H9 (cell line): ENCODE measurements around the gene CPNE5. TPM values are rescaled to one million over a fixed set of nuclear protein-coding genes. Genes with fewer than 3 reads are reported as not detected.

ENCODE experiments used
- DNase-seq: peaks from one replicate; pipeline ENCODE4 v3.0.0-alpha.2; 2017
- H2AFZ ChIP-seq: one replicate; pipeline ENCODE4 v1.6.1; 2013; ENCODE audit warnings: mild to moderate bottlenecking, low read length, control low read depth, moderate library complexity
- H2AK5ac ChIP-seq: 2 replicates; pipeline ENCODE4 v1.6.1; 2013; ENCODE audit warnings: low read length, control low read depth, mixed read lengths; ENCODE audit not compliant: insufficient read length
- H2BK120ac ChIP-seq: one replicate; pipeline ENCODE4 v1.6.1; 2013; ENCODE audit warnings: low read depth, mild to moderate bottlenecking, low read length, control low read depth, inconsistent platforms; ENCODE audit not compliant: poor library complexity, severe bottlenecking
- H2BK12ac ChIP-seq: 2 replicates; pipeline ENCODE4 v1.6.1; 2013; ENCODE audit warnings: low read length, control low read depth, mixed read lengths, low read depth; ENCODE audit not compliant: insufficient read length
- H2BK15ac ChIP-seq: 2 replicates; pipeline ENCODE4 v1.6.1; 2013; ENCODE audit warnings: low read depth, low read length, control low read depth
- H2BK20ac ChIP-seq: one replicate; pipeline ENCODE4 v1.6.1; 2013; ENCODE audit warnings: low read depth, mild to moderate bottlenecking, low read length, control low read depth, inconsistent platforms; ENCODE audit not compliant: poor library complexity, severe bottlenecking
- H2BK5ac ChIP-seq: 2 replicates; pipeline ENCODE4 v1.6.1; 2013; ENCODE audit warnings: low read length, control low read depth, mixed read lengths; ENCODE audit not compliant: insufficient read length
- H3K14ac ChIP-seq: 2 replicates; pipeline ENCODE4 v1.6.1; 2013; ENCODE audit warnings: low read length, control low read depth; ENCODE audit not compliant: insufficient read depth
- H3K18ac ChIP-seq: 2 replicates; pipeline ENCODE4 v1.6.1; 2013; ENCODE audit warnings: low read depth, mild to moderate bottlenecking, mixed read lengths, low read length, control low read depth; ENCODE audit not compliant: insufficient read length
- H3K23ac ChIP-seq: 2 replicates; pipeline ENCODE4 v1.6.1; 2013; ENCODE audit warnings: low read length, control low read depth, mixed read lengths, low read depth; ENCODE audit not compliant: insufficient read length
- H3K23me2 ChIP-seq: 2 replicates; pipeline ENCODE4 v1.6.1; 2013; ENCODE audit warnings: low read depth, mild to moderate bottlenecking, mixed read lengths, low read length, control low read depth; ENCODE audit not compliant: insufficient read length, poor library complexity, severe bottlenecking
- H3K27ac ChIP-seq: 2 replicates; pipeline ENCODE4 v1.5.1; 2013; ENCODE audit warnings: low read length, control low read depth, mixed read lengths, low read depth; ENCODE audit not compliant: insufficient read length
- H3K27me3 ChIP-seq: 2 replicates; pipeline ENCODE4 v1.6.1; 2013; ENCODE audit warnings: low read length, control low read depth, inconsistent platforms; ENCODE audit not compliant: insufficient read depth
- H3K4ac ChIP-seq: 2 replicates; pipeline ENCODE4 v1.6.1; 2013; ENCODE audit warnings: low read depth, mild to moderate bottlenecking, control low read depth, inconsistent platforms, low read length, moderate library complexity
- H3K4me1 ChIP-seq: 2 replicates; pipeline ENCODE4 v1.6.1; 2013; ENCODE audit warnings: low read length, control low read depth, inconsistent platforms; ENCODE audit not compliant: insufficient read depth
- H3K4me2 ChIP-seq: 2 replicates; pipeline ENCODE4 v1.6.1; 2013; ENCODE audit warnings: low read length, control low read depth, mixed read lengths; ENCODE audit not compliant: insufficient read length, insufficient read depth
- H3K56ac ChIP-seq: 2 replicates; pipeline ENCODE4 v1.6.1; 2013; ENCODE audit warnings: low read depth, mild to moderate bottlenecking, mixed read lengths, low read length, control low read depth; ENCODE audit not compliant: insufficient read length
- H3K79me1 ChIP-seq: 2 replicates; pipeline ENCODE4 v1.6.1; 2013; ENCODE audit warnings: low read depth, mild to moderate bottlenecking, moderate library complexity, low read length, control low read depth, inconsistent platforms; ENCODE audit not compliant: insufficient read depth, poor library complexity, severe bottlenecking
- H3K79me2 ChIP-seq: 2 replicates; pipeline ENCODE4 v1.6.1; 2013; ENCODE audit warnings: low read length, control low read depth, inconsistent platforms; ENCODE audit not compliant: insufficient read depth
- H3K9ac ChIP-seq: 2 replicates; pipeline ENCODE4 v1.6.1; 2013; ENCODE audit warnings: low read length, control low read depth, mixed read lengths; ENCODE audit not compliant: insufficient read length; ENCODE audit errors: extremely low read depth
- H3K9me3 ChIP-seq: one replicate; pipeline ENCODE4 v1.6.1; 2013; ENCODE audit warnings: low read depth, low read length, inconsistent platforms; ENCODE audit not compliant: control insufficient read depth
- H3T11ph ChIP-seq: one replicate; pipeline ENCODE4 v1.6.1; 2013; ENCODE audit warnings: mild to moderate bottlenecking, low read length, control low read depth, inconsistent platforms
- H4K20me1 ChIP-seq: one replicate; pipeline ENCODE4 v1.6.1; 2013; ENCODE audit not compliant: control insufficient read depth, insufficient read length, insufficient read depth
- H4K5ac ChIP-seq: 2 replicates; pipeline ENCODE4 v1.6.1; 2013; ENCODE audit warnings: low read depth, mild to moderate bottlenecking, mixed read lengths, low read length, control low read depth; ENCODE audit not compliant: insufficient read length
- H4K8ac ChIP-seq: replicated peaks from 2 replicates; pipeline ENCODE4 v1.6.1; 2013; ENCODE audit warnings: low read length, control low read depth, mixed read lengths, low read depth; ENCODE audit not compliant: insufficient read length
- H4K91ac ChIP-seq: 2 replicates; pipeline ENCODE4 v1.6.1; 2013; ENCODE audit warnings: low read depth, mild to moderate bottlenecking, moderate library complexity, mixed read lengths, low read length, control low read depth; ENCODE audit not compliant: insufficient read length
- H3K27ac Mint-ChIP-seq, 3 experiments: 2 replicates in 2 of 3; 3 replicates in 1 of 3; pipeline ENCODE4 v1.8.0; 2020 to 2021; ENCODE audit warnings: mixed read lengths in 3 of 3, mild to moderate bottlenecking in 1 of 3, moderate library complexity in 1 of 3
- H3K27me3 Mint-ChIP-seq: 2 replicates; pipeline ENCODE4 v1.8.0; 2021; ENCODE audit warnings: low read depth, mild to moderate bottlenecking, moderate library complexity, mixed read lengths
- H3K36me3 Mint-ChIP-seq, 3 experiments: 2 replicates in 2 of 3; 3 replicates in 1 of 3; pipeline ENCODE4 v1.8.0; 2020 to 2021; ENCODE audit warnings: low read depth in 3 of 3, mixed read lengths in 3 of 3; ENCODE audit not compliant: insufficient read depth in 1 of 3
- H3K4me1 Mint-ChIP-seq, 2 experiments: 2 replicates each; pipeline ENCODE4 v1.8.0; 2020; ENCODE audit warnings: mixed read lengths in 2 of 2
- H3K4me3 Mint-ChIP-seq, 2 experiments: 2 replicates in 1 of 2; 3 replicates in 1 of 2; pipeline ENCODE4 v1.8.0; 2020 to 2021; ENCODE audit warnings: mild to moderate bottlenecking in 2 of 2, mixed read lengths in 2 of 2, moderate library complexity in 1 of 2
- H3K9me3 Mint-ChIP-seq, 2 experiments: 2 replicates in 1 of 2; 3 replicates in 1 of 2; pipeline ENCODE4 v1.8.0; 2020; ENCODE audit warnings: mild to moderate bottlenecking in 2 of 2, mixed read lengths in 2 of 2, moderate library complexity in 1 of 2
- CTCF ChIP-seq: fragments of 200-600 bp; sonication (generic); conservative IDR thresholded peaks from 3 replicates; pipeline ENCODE4 v1.8.0; 2021; ENCODE audit warnings: antibody characterized with exemption, mild to moderate bottlenecking
- WGBS: extraction: QIAGEN DNeasy Blood & Tissue Kit; methylation state at CpG from one replicate; pipeline ENCODE4 v1.1.7; 2013; ENCODE audit warnings: missing lambda C conversion rate, low lambda C conversion rate, mixed read lengths; ENCODE audit not compliant: insufficient read length; ENCODE audit errors: extremely low coverage; 5-methylcytosine and 5-hydroxymethylcytosine counted together
- total RNA-seq: library from RNA; stranded (reverse); gene quantifications from 2 replicates; pipeline ENCODE4 v1.2.1, GENCODE V29; 2021

Gene CPNE5
- total RNA-seq, 1 experiment from 2014 or later: 0.52 TPM

GRCh38 chr6:36862164-36862847, 23.1 kb upstream of the CPNE5 start:
- Histone ChIP-seq H2AK5ac (no peak overlapping the region), H3K4ac (no peak overlapping the region), H3K23ac (no peak overlapping the region), H4K8ac (no peak overlapping the region), H2BK5ac (no peak overlapping the region), H3K56ac (no peak overlapping the region), H4K91ac (no peak overlapping the region), H3K18ac (no peak overlapping the region), H3K4me2 (no peak overlapping the region), H2BK20ac (no peak overlapping the region), H3K27me3 (no peaks in the 10 kb centered on the region), H2BK12ac (no peak overlapping the region), H3K79me2 (peaks cover 10% of the 10 kb centered on the region; the same call in 1 of the 2 replicates), H2BK15ac (no peak overlapping the region), H3K9ac (no peak overlapping the region), H2BK120ac (no peak overlapping the region), H3K27ac (no peak overlapping the region), H3K4me1 (peaks cover 2% of the 10 kb centered on the region; the same call in 1 of the 2 replicates), H3T11ph (no peak overlapping the region), H4K5ac (no peak overlapping the region), H3K14ac (no peak overlapping the region), H2AFZ (no peak overlapping the region), H3K23me2 (no peaks in the 10 kb centered on the region), H4K20me1 (no peaks in the 10 kb centered on the region), H3K79me1 (peaks cover 5% of the 10 kb centered on the region), H3K9me3 (no peaks in the 10 kb centered on the region)
- Mint-ChIP-seq H3K9me3 (no peaks in the 10 kb centered on the region; a peak in 1 of 5 replicates), H3K4me3 (no peak overlapping the region), H3K36me3 (peaks cover 26 to 76% (median 57%) of the 10 kb centered on the region in 3 experiments), H3K27ac (no peak overlapping the region), H3K27me3 (no peaks in the 10 kb centered on the region; the same call in 1 of the 2 replicates), H3K4me1 (peaks cover 46 to 51% of the 10 kb centered on the region in 2 experiments)
- WGBS: no CpG with 5 or more reads among the region's 8 CpGs
- TF ChIP-seq CTCF: no peak
- DNase-seq: no peak
